IPS-NIHi7 (cell line): ENCODE measurements around the gene CADM1.

Experiments used
- DNase-seq: peaks from one replicate; pipeline ENCODE4 v3.0.0; 2012; ENCODE audit warnings: mixed read lengths; ENCODE audit errors: extremely low spot score

CADM1 gene

GRCh38 chr11:115504276-115505158, at the start of gene CADM1:
Gene CADM1, minus strand, starts transcription at chr11:115504415.
- peak; percentile 98 for DNase-seq

GRCh38 chr11:115552773-115553438, 48.7 kb upstream of the CADM1 start:
- no peak for DNase-seq

GRCh38 chr11:115552151-115552772, 48.0 kb upstream of the CADM1 start:
- no peak for DNase-seq

- no peak for DNase-seq
These were observed 46.3 kb upstream of the CADM1 start for GRCh38 chr11:115550291-115551059.

GRCh38 chr11:115548878-115549528, 44.8 kb upstream of the CADM1 start:
- peak; percentile 83 for DNase-seq

- DNase-seq: no peak
These were observed 41.5 kb upstream of the CADM1 start for GRCh38 chr11:115545581-115546210.

GRCh38 chr11:115544422-115544948, 40.3 kb upstream of the CADM1 start:
- DNase-seq: no peak

- no peak for DNase-seq
These were observed 37.3 kb upstream of the CADM1 start for GRCh38 chr11:115541518-115541917.

GRCh38 chr11:115539844-115540243, 35.6 kb upstream of the CADM1 start:
- DNase-seq: no peak

GRCh38 chr11:115535781-115536180, 31.6 kb upstream of the CADM1 start:
- no peak for DNase-seq

- DNase-seq: peak; percentile 73
These were observed 26.5 kb upstream of the CADM1 start for GRCh38 chr11:115530752-115531151.

- DNase-seq: peak; percentile 24
These were observed 24.0 kb upstream of the CADM1 start for GRCh38 chr11:115528225-115528624.

- peak; percentile 57 for DNase-seq
These were observed 23.4 kb upstream of the CADM1 start for GRCh38 chr11:115527534-115528125.

- no peak for DNase-seq
These were observed 21.4 kb upstream of the CADM1 start for GRCh38 chr11:115525531-115526006.

GRCh38 chr11:115524572-115524971, 20.4 kb upstream of the CADM1 start:
- no peak for DNase-seq

- DNase-seq: no peak
These were observed 19.6 kb upstream of the CADM1 start for GRCh38 chr11:115523727-115524399.

- no peak for DNase-seq
These were observed 18.1 kb upstream of the CADM1 start for GRCh38 chr11:115522302-115522701.

GRCh38 chr11:115521825-115522224, 17.6 kb upstream of the CADM1 start:
- DNase-seq: no peak

- no peak for DNase-seq
These were observed 14.9 kb upstream of the CADM1 start for GRCh38 chr11:115518983-115519628.
